Measurements from ENCODE around the gene SIRT2. TPM values are rescaled to one million over a fixed set of nuclear protein-coding genes. Genes with fewer than 3 reads are reported as not detected.

Gene SIRT2
- total and polyA plus RNA-seq, 2 of the 13 experiments (the other 11 are each of a cell fraction or from before 2014, with no cell fraction given): 22.3 to 26.1 TPM

DNA sequence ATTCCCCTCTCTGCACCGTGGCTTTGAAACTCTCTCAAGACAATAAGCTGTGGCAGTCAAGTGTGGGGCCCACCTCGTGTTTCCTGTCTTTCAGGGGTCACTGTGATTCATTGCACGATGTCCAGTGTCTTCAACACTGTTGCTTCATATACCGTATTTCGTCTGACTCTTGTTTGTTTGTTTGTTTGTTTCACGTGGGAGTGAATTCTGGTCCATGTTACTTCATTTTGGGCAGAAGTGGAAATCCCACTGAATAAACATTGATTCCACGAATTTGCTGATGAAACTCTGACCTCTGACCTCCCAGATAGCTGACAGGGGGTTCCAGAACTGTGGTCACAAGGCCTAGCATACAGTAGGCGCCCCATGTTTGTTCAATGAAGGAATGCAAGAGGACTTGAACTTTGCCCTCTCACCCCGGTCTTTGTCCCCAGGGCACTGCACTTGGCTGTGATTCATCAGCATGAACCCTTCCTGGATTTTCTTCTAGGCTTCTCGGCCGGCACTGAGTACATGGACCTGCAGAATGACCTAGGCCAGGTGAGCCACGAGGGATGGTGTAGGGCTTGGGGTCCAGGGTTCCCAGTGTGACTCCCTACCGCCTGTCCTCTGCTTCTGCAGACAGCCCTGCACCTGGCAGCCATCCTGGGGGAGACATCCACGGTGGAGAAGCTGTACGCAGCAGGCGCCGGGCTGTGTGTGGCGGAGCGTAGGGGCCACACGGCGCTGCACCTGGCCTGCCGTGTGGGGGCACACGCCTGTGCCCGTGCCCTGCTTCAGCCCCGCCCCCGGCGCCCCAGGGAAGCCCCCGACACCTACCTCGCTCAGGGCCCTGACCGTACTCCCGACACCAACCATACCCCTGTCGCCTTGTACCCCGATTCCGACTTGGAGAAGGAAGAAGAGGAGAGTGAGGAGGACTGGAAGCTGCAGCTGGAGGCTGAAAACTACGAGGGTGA is 5.4 kb upstream of the SIRT2 start (continued):
- TF ChIP-seq, protein P1, sequence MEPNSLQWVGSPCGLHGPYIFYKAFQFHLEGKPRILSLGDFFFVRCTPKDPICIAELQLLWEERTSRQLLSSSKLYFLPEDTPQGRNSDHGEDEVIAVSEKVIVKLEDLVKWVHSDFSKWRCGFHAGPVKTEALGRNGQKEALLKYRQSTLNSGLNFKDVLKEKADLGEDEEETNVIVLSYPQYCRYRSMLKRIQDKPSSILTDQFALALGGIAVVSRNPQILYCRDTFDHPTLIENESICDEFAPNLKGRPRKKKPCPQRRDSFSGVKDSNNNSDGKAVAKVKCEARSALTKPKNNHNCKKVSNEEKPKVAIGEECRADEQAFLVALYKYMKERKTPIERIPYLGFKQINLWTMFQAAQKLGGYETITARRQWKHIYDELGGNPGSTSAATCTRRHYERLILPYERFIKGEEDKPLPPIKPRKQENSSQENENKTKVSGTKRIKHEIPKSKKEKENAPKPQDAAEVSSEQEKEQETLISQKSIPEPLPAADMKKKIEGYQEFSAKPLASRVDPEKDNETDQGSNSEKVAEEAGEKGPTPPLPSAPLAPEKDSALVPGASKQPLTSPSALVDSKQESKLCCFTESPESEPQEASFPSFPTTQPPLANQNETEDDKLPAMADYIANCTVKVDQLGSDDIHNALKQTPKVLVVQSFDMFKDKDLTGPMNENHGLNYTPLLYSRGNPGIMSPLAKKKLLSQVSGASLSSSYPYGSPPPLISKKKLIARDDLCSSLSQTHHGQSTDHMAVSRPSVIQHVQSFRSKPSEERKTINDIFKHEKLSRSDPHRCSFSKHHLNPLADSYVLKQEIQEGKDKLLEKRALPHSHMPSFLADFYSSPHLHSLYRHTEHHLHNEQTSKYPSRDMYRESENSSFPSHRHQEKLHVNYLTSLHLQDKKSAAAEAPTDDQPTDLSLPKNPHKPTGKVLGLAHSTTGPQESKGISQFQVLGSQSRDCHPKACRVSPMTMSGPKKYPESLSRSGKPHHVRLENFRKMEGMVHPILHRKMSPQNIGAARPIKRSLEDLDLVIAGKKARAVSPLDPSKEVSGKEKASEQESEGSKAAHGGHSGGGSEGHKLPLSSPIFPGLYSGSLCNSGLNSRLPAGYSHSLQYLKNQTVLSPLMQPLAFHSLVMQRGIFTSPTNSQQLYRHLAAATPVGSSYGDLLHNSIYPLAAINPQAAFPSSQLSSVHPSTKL (CRISPR knock-in tag; IDR thresholded peaks at IDR 0.05): no peak
- TF ChIP-seq ZKSCAN8 (CRISPR knock-in tag; IDR thresholded peaks at IDR 0.05; ENCODE audit: borderline replicate concordance) (peak; percentile 99), ONECUT2 (CRISPR knock-in tag; IDR thresholded peaks at IDR 0.05) (no peak), ZNF619 (CRISPR knock-in tag; IDR thresholded peaks at IDR 0.05) (no peak), GFI1 (CRISPR knock-in tag; IDR thresholded peaks at IDR 0.05; ENCODE audit: borderline replicate concordance) (peak; percentile 58; the same call in 1 of the 2 replicates), BORCS8-MEF2B (CRISPR knock-in tag; IDR thresholded peaks at IDR 0.05) (no peak), CEBPB (IDR thresholded peaks at IDR 0.05; ENCODE audit: borderline replicate concordance, low read depth, low read length) (0 out of 2 replicates have a peak, but pooled peaks have one; percentile 4), ZNF883 (CRISPR knock-in tag; IDR thresholded peaks at IDR 0.05; ENCODE audit: not compliant biosample characterization) (no peak), NFE2L1 (CRISPR knock-in tag; IDR thresholded peaks at IDR 0.05; ENCODE audit: borderline replicate concordance) (no peak), HNF4G (IDR thresholded peaks at IDR 0.05; ENCODE audit: borderline replicate concordance, low read depth, low read length) (peak; percentile 57; the same call in 1 of the 2 replicates), HNF4G (CRISPR knock-in tag; IDR thresholded peaks at IDR 0.05; ENCODE audit: borderline replicate concordance, low read depth) (no peak), PRMT3 (CRISPR knock-in tag; IDR thresholded peaks at IDR 0.05; ENCODE audit: borderline replicate concordance, low read depth) (no peak)
- TF ChIP-seq, protein P2, sequence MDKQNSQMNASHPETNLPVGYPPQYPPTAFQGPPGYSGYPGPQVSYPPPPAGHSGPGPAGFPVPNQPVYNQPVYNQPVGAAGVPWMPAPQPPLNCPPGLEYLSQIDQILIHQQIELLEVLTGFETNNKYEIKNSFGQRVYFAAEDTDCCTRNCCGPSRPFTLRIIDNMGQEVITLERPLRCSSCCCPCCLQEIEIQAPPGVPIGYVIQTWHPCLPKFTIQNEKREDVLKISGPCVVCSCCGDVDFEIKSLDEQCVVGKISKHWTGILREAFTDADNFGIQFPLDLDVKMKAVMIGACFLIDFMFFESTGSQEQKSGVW (CRISPR knock-in tag; IDR thresholded peaks at IDR 0.05; ENCODE audit: borderline replicate concordance): no peak
- TF ChIP-seq, protein P3, sequence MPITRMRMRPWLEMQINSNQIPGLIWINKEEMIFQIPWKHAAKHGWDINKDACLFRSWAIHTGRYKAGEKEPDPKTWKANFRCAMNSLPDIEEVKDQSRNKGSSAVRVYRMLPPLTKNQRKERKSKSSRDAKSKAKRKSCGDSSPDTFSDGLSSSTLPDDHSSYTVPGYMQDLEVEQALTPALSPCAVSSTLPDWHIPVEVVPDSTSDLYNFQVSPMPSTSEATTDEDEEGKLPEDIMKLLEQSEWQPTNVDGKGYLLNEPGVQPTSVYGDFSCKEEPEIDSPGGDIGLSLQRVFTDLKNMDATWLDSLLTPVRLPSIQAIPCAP (CRISPR knock-in tag; IDR thresholded peaks at IDR 0.05; ENCODE audit: low read depth): no peak

All from HepG2 (cell line).